ENCODE results near the gene USP48. TPM values are rescaled to one million over a fixed set of nuclear protein-coding genes. Genes with fewer than 3 reads are reported as not detected.
"Not testable (repeated sequence)": the region's sequence is repeated elsewhere in the genome, so short reads cannot be mapped to it uniquely, and the experiment has no call there.

The USP48 gene
- polyA plus RNA-seq, 4 donors: 48.7 to 81.7 (median 66.1) TPM

DNA sequence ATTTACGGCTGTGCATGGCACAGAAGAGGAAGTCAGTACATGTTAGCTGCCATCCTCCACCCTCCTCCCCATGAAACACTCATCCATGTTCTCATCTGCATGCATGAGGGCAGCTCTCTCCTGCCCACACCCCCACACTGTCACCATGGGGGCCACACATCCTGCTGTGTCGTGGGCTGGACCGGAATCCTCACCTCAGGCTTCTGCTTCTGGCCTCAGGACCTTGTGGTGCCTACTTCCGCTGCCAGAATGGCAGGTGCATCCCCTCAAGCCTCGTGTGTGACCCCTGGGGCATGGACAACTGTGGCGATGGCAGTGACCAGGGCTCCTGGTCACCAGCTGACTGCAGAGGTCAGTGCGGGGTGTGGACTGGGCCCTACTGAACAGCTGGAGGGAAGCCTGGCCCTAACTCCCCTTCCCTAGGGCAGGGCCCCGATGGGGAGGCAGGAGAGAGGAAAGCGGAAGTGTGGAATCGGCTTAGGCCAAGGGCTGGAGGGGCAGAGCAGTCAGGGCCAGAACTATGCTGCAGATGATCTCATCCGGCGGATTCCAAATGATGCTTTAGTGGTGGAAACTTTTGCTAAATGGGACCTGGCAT is 32.9 kb upstream of the USP48 start:
- DNase-seq (ENCODE audit: low read depth in 4 of 4, low spot score in 2 of 4): no peak

DNA sequence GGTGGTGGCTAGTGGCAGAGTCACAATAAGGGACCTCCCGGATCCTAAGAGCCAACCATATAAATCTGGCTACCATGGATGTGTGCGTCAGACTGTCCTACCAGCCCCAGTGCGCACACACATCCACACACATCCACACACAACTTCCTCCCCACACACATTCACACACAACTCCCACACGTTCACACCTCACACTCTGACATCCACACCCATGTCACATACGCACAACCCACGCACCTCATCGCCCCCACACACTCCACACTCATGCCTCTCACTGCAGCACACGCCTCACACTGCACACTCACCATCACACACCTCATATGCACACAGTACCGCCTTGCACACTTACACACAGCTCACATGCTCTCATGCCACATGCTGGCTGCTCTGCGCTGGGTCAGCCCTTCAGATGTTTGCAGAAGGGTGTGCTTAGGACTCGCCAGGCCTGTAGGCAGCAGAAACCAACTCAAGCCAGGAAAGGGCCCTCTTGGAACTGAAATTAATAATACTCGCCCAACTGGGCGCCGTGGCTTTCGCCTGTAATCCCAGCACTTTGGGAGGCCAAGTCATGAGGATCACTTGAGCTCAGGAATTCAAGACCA is 32.1 kb upstream of the USP48 start:
- DNase-seq (ENCODE audit: low read depth in 4 of 4, low spot score in 2 of 4): no peak

DNA sequence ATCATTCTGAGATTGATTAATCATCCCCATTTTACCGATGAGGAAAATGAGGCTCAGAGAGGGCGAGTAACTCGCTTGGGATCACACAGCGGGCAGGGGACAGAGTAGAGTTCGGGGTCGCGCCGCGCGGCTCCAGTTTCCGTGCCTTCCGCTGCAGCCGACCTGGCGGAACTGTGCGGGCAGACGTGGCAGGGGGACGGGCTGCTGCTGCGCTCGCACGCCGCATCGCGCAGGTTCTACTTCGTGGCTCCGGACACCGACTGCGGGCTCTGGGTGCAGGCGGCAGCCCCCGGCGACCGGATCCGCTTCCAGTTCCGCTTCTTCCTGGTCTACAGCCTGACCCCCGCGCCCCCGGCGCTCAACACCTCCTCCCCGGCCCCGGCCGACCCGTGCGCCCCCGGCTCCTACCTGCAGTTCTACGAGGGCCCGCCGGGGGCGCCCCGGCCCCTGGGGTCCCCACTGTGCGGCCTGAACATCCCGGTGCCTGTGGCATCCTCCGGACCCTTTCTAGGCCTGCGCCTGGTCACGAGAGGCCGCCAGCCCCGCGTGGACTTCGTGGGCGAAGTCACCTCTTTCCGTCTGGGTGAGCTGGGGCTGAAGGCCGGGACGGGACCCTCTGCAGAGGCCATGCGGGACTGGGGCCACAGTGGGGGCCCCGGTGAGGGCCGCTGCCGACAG is 31.4 kb upstream of the USP48 start:
- DNase-seq (ENCODE audit: low read depth in 4 of 4, low spot score in 2 of 4): peak in 1 of 4 donors; percentile 12

DNA sequence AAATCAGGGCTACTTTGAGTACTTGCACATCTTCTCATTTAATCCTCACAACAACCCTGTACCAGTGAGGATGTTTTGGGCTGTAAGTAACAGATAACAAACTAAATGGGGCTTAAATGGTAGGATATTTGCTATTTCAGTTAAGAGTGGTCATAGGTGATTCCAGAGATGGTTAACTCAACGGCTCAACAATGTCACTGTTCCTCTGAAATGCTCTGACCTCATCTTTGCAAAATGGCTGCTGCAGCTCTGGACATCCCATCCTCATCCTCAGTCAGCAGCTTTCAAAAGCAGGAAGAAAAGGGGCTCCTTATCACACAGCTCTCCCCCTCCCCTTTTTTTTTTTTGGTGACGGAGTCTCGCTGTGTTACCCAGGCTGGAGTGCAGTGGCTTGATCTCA is 30.6 kb upstream of the USP48 start:
- no peak for DNase-seq (ENCODE audit: low read depth in 4 of 4, low spot score in 2 of 4)

DNA sequence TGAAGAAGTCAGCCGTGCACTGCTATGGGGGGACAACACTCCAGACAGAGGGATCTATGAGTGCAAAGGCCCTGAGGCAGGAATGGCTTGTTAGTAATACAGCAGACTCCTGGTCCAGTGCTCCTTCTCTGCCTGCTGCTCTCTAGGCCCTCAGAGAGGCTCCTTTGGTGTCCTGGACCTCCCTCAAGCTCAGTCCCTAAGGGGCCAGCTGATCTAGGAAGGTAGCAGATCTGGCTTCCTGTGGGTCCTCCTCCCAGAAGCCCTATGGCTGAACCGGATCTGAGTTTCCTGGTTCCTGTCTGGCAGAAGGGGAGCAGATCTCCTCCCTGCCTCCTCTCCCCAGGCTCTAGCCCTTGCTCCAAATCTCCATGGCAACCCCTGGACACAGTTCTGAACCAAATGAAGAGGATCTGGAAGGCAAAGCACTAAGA is 28.9 kb upstream of the USP48 start, which contains the start of gene LDLRAD2:
LDLRAD2 (plus strand) TSS at position 391 of the 431 bp plus-strand sequence. CDS start 187 bp downstream, outside the sequence.
- no peak for DNase-seq (ENCODE audit: low read depth in 4 of 4, low spot score in 2 of 4)

DNA sequence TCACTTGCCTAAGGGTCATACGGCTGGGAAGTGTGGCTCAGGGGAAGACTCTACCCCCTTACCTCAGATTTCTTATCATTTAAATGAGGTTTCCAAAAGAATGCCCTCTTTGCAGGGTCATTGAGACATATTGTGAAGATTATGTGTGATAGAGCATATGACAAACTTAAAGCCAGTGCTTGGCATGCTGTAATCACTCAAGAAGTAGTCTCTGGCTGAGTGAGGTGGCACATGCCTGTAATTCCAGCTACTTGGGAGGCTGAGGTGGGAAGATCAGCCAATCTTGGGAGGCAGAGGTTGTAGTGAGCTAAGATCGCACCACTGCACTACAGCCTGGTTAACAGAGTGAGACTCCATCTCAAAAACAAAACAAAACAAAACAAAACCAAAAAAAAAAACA is 21.6 kb upstream of the USP48 start:
- no peak for DNase-seq (ENCODE audit: low read depth in 4 of 4, low spot score in 2 of 4)

DNA sequence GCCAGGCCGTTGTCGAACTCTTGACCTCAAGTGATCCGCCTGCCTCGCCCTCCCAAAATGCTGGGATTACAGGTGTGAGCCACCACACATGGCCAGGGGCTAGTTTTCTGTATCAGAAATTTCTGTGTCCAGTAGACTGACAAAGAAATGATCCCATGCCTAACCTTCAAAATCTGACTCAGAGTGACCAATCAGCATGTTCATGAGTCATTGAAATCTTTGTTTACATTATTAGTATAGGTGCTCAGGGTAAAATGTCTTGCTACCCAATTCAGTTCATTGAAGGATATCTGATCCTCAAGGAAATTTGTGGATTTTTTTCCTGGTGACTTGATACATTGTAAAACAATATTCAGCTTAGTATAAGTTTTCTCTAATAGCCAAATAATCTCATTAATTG is 18.2 kb upstream of the USP48 start:
- DNase-seq (ENCODE audit: low read depth in 4 of 4, low spot score in 2 of 4): no peak

DNA sequence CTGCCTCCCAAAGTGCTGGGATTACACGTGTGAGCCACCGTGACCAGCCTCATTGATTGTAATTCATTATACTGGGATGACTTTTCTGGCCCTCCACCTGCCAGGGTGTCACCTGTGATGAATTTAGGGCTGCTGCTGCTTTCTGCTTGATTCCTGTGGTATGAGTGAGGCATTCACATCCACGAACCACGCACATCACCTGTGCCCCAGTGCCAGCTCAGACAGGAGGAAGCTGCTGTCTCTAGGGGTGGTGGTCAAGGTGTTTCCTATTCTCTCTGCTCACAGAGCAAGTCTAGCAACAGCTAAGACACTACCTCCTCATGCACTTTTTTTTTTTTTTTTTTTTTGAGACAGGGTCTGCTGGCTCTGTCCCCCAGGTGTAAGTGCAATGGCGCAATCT is 16.8 kb upstream of the USP48 start:
- DNase-seq (ENCODE audit: low read depth in 4 of 4, low spot score in 2 of 4): no peak

DNA sequence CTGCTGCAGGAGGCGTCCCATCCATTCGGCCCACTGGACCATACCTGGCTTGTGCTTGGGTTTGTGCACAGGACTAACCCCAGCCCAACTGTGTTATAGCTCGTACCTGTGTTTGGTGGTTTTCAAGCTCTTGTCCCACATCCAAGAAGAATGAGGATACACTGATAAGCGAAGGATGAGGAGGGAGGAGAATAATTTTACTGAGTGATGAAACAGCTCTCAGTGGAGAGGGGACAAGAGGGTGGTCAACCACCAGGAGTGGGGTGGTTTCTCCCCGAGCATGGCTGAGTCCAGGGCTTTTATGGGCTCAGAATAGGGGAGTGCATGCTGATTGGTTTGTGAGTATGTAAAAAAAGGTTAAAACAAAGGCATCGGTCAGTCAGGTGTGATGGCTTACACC is 12.1 kb upstream of the USP48 start:
- DNase-seq (ENCODE audit: low read depth in 4 of 4, low spot score in 2 of 4): no peak

DNA sequence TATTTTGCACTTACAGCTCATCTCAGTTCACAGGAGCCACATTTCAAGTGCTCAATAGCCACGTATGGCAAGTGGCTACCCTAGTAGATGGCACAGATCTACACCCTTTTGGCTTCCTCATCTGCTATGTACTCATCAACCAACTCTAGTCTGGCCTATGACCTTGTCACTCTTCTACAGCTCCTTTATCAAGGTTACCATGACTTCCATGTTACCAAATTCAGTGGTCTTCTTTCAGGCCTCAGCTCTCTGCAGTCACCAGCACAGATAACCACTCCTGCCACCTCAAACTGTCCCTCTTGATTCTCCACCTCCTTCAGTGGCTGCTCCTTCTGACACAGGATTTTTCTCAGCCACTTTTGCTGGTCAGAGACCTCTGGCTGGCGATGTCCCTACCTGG is 11.7 kb upstream of the USP48 start:
- no peak for DNase-seq (ENCODE audit: low read depth in 4 of 4, low spot score in 2 of 4)

DNA sequence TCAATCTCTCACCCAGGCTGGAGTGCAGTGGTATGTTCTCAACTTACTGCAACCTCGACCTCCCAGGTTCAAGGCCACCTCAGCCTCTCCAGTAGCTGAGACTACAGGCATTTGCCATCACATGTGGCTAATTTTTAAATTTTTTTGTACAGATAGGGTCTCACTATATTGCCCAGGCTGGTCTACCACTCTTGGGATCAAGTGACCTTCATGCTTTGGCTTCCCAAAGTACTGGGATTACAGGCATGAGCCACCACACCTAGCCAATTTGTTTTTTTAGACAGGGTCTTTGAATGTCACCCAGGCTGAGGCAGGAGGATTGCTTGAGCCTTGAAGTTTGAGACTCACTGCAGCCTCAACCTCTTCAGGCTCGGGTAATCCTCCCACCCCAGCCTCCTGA is 10.2 kb upstream of the USP48 start:
- no peak for DNase-seq (ENCODE audit: low read depth in 4 of 4, low spot score in 2 of 4)

DNA sequence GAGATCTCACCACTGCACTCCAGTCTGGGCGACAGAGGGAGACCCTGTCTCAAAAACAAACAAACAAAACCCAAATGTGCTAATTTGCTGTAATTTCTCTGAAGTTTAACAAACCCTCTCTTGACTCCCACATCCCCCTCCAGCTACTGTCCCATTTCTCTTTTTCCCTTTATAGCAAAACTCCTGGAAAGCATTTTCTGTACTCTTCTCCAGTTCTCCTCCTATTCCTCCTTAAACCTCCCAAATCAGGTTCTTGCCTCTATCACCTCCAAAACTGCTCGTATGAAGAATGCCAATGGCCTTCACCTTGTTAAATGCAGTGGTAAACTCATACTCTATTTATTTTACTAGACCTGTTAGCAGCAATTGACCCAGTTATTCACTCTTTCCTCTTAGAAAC is 3.7 kb upstream of the USP48 start:
- no peak for DNase-seq (ENCODE audit: low read depth in 4 of 4, low spot score in 2 of 4)

DNA sequence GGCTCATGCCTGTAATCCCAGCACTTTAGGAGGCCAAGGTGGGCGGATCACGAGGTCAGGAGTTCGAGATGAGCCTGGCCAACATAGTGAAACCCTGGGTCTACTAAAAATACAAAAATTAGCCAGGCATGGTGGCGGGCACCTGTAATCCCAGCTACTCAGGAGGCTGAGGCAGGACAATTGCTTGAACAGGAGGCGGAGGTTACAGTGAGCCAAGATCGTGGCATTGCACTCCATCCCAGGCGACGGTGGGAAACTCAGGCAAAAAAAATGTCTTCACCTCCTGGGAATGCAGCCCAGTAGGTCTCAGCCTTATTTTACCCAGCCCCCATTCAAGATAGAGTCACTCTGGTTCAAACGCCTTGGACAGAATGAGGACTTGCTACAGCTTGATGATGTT is 2.8 kb upstream of the USP48 start:
- not testable (repeated sequence) for DNase-seq (ENCODE audit: low read depth in 4 of 4, low spot score in 2 of 4)

DNA sequence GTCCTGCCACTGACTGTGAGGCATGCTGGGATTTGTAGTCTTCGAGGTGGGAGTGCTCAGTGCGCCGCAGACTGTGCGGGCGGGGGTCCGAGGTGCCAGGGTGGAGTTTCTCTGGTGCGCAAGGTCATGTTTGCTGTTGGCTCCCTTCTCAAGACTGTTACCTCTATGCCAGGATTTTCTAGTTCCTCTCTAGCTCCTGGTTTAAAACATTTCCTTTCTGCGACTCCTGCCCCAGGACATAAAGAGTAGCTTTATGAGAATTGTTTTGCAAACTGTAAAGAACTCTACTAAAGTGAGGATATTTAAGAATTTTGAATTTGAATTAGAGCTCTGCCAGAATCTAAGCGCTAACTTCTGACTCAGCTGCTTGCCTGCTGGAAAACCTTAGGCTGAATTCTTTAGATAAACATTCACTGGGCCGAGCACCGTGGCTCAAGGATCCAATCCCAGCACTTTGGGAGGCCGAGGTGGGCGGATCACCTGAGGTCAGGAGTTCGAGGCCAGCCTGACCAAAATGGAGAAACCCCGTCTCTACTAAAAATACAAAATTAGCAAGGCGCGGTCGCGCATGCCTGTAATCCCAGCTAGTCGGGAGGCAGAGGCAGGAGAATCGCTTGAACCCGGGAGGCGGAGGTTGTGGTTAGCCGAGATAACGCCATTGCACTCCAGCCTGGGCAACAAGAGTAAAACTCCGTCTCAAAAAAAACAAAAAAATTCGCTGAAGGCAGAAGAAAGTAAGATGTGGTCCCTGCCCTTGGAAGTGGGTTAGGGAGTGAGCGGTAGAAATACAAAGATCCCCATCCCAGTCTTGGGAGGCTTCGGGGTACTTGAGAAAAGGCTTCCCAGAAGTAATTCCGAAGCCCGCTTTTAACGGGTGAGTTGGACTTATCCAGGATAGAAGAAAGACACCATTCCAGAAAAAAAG is 992 bp upstream of the USP48 start:
- no peak for DNase-seq (ENCODE audit: low read depth in 4 of 4, low spot score in 2 of 4)

DNA sequence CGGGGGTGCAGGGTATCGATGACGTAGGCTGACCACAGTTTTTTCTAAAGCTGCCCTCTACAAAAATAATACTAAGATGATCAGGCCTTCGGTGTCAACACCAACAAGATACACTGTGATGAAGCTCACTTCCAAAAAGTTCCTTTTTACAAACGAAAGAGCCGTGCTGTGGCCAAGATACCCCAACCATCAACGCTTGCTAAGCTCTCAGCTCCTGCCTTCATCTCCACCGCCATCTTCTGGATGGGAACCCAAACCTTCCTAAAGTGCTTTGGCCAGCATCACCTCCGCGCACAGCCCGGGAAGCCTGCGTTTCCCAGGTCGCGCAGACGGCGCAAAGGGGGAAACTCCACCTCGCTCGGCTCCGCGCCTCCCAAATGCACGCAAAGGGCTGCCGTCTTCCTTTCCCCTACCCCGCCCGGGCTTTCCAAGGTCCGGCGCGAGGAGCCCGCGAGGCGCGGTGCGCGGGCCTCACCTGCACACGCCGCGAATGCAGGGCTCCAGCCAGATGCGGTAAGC is 541 bp downstream of the USP48 start:
- DNase-seq (ENCODE audit: low read depth in 4 of 4, low spot score in 2 of 4): peak in 3 of 4 donors; percentile 30 to 48 (median 36)

DNA sequence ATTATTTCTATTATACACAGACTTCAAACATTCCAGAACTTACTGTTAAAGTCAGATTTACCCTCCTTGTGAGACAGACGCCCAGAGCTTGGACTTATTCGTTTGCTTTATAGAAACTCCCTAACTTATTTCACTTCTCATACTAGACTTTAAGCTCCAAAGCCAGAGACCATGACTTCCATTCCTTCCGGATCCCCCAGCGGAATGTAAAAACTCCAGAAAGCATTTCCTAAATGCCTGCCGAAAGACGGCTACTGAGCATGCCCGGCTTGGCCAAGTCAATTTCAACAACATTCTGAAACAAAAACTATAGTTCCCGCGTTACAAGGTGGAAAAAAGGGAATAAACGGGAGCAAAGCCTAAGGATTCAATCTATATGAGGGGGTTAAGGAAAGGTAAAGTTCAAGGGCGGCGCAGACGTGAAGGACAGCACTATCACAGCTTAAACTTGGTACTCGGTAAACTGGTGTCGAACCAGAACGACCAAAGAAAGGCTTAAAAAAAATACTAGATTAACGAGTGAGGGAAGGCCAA is 1.1 kb downstream of the USP48 start:
- DNase-seq (ENCODE audit: low read depth in 4 of 4, low spot score in 2 of 4): peak; percentile 24 to 45 (median 34)

DNA sequence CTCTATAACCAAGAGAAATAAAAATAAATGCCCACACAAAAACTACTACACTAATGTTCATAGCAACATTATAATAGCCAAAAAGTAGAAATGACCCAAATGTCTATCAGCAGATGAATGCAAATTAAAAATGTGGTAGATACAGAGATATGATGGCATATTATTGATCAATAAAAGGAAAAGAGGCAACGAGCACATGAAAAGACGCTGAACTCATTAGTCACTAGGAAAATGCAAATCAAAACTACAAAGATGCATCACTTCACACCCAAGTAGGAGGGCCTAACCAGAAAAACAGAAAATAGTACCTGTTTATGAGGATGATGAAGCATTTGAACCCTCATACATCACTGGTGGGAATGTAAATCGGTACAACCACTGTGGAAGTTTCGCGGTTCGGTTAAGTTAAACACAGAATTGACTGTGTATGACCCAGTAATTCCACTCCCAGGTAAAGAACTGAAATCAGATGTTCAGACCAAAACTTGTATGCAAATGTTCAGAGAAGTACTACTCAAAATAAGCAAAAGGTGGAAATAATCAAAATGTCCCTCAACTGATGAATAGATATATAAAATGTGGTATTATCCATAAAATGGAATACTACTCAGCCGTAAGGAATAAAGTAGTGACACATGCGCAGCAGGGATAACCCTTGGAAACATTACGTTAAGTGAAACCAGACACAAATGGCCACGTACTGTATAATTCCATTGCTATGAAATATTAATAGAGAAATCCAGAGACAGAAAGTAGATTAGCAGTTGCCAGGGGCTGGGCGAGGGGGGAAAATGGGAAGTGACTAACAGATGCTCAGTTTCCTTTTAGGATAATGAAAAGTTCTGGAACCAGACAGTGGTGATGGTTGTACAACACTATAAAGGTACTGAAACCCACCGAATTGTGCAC is 3.1 kb downstream of the USP48 start:
- DNase-seq (ENCODE audit: low read depth in 4 of 4, low spot score in 2 of 4): no peak

DNA sequence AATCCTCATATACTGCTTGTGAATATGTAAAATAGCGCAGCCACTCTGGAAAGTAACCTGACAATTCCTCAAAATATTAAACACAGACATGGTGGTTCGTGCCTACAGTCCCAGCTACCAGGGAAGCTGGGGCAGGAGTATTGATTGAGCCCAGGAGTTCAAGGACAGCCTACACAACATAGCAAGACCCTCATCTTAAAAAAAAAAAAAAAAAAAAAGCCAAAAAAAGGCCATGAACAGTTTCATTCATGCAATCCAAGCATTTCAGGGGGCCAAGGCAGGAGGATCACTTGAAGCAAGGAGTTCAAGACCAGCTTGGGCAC is 4.6 kb downstream of the USP48 start:
- DNase-seq (ENCODE audit: low read depth in 4 of 4, low spot score in 2 of 4): no peak

DNA sequence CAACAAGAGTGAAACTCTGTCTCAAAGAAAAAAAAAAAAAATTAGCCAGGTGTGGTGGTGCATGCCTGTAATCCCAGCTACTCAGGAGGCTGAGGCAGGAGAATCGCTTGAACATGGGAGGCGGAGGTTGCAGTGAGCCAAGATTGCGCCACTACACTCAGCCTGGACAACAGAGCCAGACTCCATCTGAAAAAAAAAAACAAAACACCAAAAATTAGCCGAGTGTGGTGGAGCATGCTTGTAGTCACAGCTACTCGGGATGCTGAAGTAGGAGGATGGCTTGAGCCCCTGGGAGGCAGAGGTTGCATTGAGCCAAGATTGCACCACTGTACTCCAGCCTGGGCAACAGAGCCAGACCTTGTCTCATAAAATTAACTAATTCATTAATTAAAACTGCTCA is 6.0 kb downstream of the USP48 start:
- DNase-seq (ENCODE audit: low read depth in 4 of 4, low spot score in 2 of 4): not testable (repeated sequence)
